HepG2 (cell line): Measurements from ENCODE around the gene AP4M1. TPM values are rescaled to one million over a fixed set of nuclear protein-coding genes. Genes with fewer than 3 reads are reported as not detected.
A peak's percentile ranks its signal among the peaks of the same experiment; 100 is the strongest.

Experiments used
- CBX2 ChIP-seq, 2 experiments: fragments of 200-600 bp in 1 of 2; sonication (generic); formaldehyde crosslinking in 1 of 2; IDR thresholded peaks; 2 replicates each; pipeline versions ENCODE4 v1.7.0 to v1.8.1; 2018 to 2022; ENCODE audit warnings: low read depth in 2 of 2, low read length in 1 of 2, mild to moderate bottlenecking in 1 of 2, missing genetic modification reagents in 1 of 2
- DNMT1 ChIP-seq: sonication (generic); formaldehyde crosslinking; IDR thresholded peaks from 2 replicates; pipeline ENCODE4 v1.5.1; 2020; ENCODE audit warnings: mild to moderate bottlenecking, missing genetic modification reagents
- HDAC6 ChIP-seq: fragments of 200-600 bp; sonication (generic); IDR thresholded peaks from 2 replicates; pipeline ENCODE4 v1.7.0; 2017; ENCODE audit warnings: mild to moderate bottlenecking, antibody characterized with exemption, low read length, low read depth
- HNF4A ChIP-seq: sonication (generic); formaldehyde crosslinking; IDR thresholded peaks from 2 replicates; pipeline ENCODE4 v1.4.0; 2020; ENCODE audit warnings: missing genetic modification reagents
- HNRNPUL1 ChIP-seq: fragments of 200-400 bp; formaldehyde crosslinking; IDR thresholded peaks from 2 replicates; pipeline ENCODE4 v1.6.1; 2017; ENCODE audit warnings: low read depth, mild to moderate bottlenecking, low read length, moderate library complexity
- KDM2A ChIP-seq: sonication (generic); formaldehyde crosslinking; IDR thresholded peaks from 2 replicates; pipeline ENCODE4 v1.4.0; 2020; ENCODE audit warnings: low read depth, missing genetic modification reagents, borderline replicate concordance
- LBX2 ChIP-seq: sonication (generic); formaldehyde crosslinking; IDR thresholded peaks from 2 replicates; pipeline ENCODE4 v1.5.0; 2020; ENCODE audit warnings: missing genetic modification reagents, mild to moderate bottlenecking, borderline replicate concordance
- MAFK ChIP-seq, 2 experiments: IDR thresholded peaks in 1 of 2; conservative IDR thresholded peaks in 1 of 2; 2 replicates each; pipeline ENCODE4 v1.6.1; 2011; ENCODE audit warnings: improper control_type of control experiment in 2 of 2, low read length in 2 of 2
- MAZ ChIP-seq, 2 experiments: sonication (generic) in 1 of 2; formaldehyde crosslinking in 1 of 2; IDR thresholded peaks; 2 replicates each; pipeline versions ENCODE4 v1.5.0 to v1.6.1; 2012 to 2020; ENCODE audit warnings: low read depth in 2 of 2, mild to moderate bottlenecking in 2 of 2, borderline replicate concordance in 1 of 2, improper control_type of control experiment in 1 of 2, low read length in 1 of 2, missing genetic modification reagents in 1 of 2, moderate library complexity in 1 of 2
- NFE2L1 ChIP-seq: sonication (generic); formaldehyde crosslinking; IDR thresholded peaks from 2 replicates; pipeline ENCODE4 v1.4.0; 2020; ENCODE audit warnings: missing genetic modification reagents, mild to moderate bottlenecking, borderline replicate concordance
- PPARG ChIP-seq: conservative IDR thresholded peaks from 2 replicates; pipeline ENCODE4 v1.6.1; 2016; ENCODE audit warnings: missing biosample characterization, missing genetic modification reagents
- RFXAP ChIP-seq: sonication (generic); formaldehyde crosslinking; IDR thresholded peaks from 2 replicates; pipeline ENCODE4 v1.4.0; 2020; ENCODE audit warnings: missing genetic modification reagents, borderline replicate concordance
- RXRA ChIP-seq: sonication (generic); formaldehyde crosslinking; IDR thresholded peaks from 2 replicates; pipeline ENCODE4 v1.5.1; 2020; ENCODE audit warnings: missing genetic modification reagents
- SNAPC5 ChIP-seq: sonication (generic); formaldehyde crosslinking; IDR thresholded peaks from 2 replicates; pipeline ENCODE4 v1.8.1; 2023; ENCODE audit warnings: mild to moderate bottlenecking, missing genetic modification reagents, borderline replicate concordance
- ZFP36L2 ChIP-seq: sonication (generic); formaldehyde crosslinking; IDR thresholded peaks from 2 replicates; pipeline ENCODE4 v1.4.0; 2020; ENCODE audit warnings: missing genetic modification reagents
- ZFX ChIP-seq: sonication (generic); formaldehyde crosslinking; IDR thresholded peaks from 2 replicates; pipeline ENCODE4 v1.4.0; 2020; ENCODE audit warnings: mild to moderate bottlenecking, low read depth, missing genetic modification reagents, moderate library complexity
- ZNF510 ChIP-seq: sonication (generic); formaldehyde crosslinking; IDR thresholded peaks from 2 replicates; pipeline ENCODE4 v1.4.0; 2020; ENCODE audit warnings: low read depth, mild to moderate bottlenecking, missing genetic modification reagents
- ZNF670 ChIP-seq: sonication (generic); formaldehyde crosslinking; IDR thresholded peaks from 2 replicates; pipeline ENCODE4 v1.8.0; 2022; ENCODE audit warnings: mild to moderate bottlenecking, missing genetic modification reagents, borderline replicate concordance
- ZNF737 ChIP-seq: sonication (generic); formaldehyde crosslinking; IDR thresholded peaks from 2 replicates; pipeline ENCODE4 v1.5.0; 2020; ENCODE audit warnings: missing genetic modification reagents, mild to moderate bottlenecking, borderline replicate concordance
- polyA plus RNA-seq, 8 experiments: library from polyadenylated mRNA; depleted of rRNA in 3 of 8; stranded (reverse) in 7 of 8; unstranded in 1 of 8; fragments of >200 nt; fragmentation: Illumina TruSeq in 4 of 8; extraction: Trizol in 4 of 8; gene quantifications; 2 replicates each; pipeline versions ENCODE4 v1.2.1 to v1.2.3, GENCODE V29; 2011 to 2016; ENCODE audit warnings: low read depth in 4 of 8, missing spikeins in 1 of 8, mixed read lengths in 1 of 8; ENCODE audit not compliant: insufficient read depth in 1 of 8
- total RNA-seq, 5 experiments: library from RNA; depleted of rRNA; stranded (reverse); fragments of >200 nt; fragmentation: Illumina TruSeq; extraction: Trizol; gene quantifications; 2 replicates each; pipeline ENCODE4 v1.2.3, GENCODE V29; 2016; ENCODE audit warnings: low read depth in 1 of 5
- TF ChIP-seq, protein P1 (sequence below): IDR thresholded peaks from 2 replicates; pipeline ENCODE4 v1.6.1; 2016; ENCODE audit warnings: low read depth, control low read depth
- TF ChIP-seq, protein P2 (sequence below): sonication (generic); formaldehyde crosslinking; IDR thresholded peaks from 2 replicates; pipeline ENCODE4 v1.4.0; 2020; ENCODE audit warnings: missing genetic modification reagents

Gene AP4M1
- total and polyA plus RNA-seq, 2 of the 13 experiments (the other 11 are each of a cell fraction or from before 2014, with no cell fraction given), result 6.3 to 9.7 TPM

- TF ChIP-seq, protein P1, sequence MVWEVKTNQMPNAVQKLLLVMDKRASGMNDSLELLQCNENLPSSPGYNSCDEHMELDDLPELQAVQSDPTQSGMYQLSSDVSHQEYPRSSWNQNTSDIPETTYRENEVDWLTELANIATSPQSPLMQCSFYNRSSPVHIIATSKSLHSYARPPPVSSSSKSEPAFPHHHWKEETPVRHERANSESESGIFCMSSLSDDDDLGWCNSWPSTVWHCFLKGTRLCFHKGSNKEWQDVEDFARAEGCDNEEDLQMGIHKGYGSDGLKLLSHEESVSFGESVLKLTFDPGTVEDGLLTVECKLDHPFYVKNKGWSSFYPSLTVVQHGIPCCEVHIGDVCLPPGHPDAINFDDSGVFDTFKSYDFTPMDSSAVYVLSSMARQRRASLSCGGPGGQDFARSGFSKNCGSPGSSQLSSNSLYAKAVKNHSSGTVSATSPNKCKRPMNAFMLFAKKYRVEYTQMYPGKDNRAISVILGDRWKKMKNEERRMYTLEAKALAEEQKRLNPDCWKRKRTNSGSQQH (CRISPR knock-in tag), result 0 out of 2 replicates have a peak, but pooled peaks have one; percentile 66
- TF ChIP-seq PPARG (CRISPR knock-in tag) (no peak), HNRNPUL1 (no peak), ZFP36L2 (CRISPR knock-in tag) (no peak), SNAPC5 (peak; percentile 87; the same call in 1 of the 2 replicates), CBX2 (IDR thresholded peaks at IDR 0.05; ENCODE audit: low read depth, low read length) (no peak), CBX2 (CRISPR knock-in tag; IDR thresholded peaks at IDR 0.05; ENCODE audit: low read depth) (no peak), RXRA (CRISPR knock-in tag) (peak; percentile 30), ZNF510 (CRISPR knock-in tag) (no peak), KDM2A (peak; percentile 47), LBX2 (0 out of 2 replicates have a peak, but pooled peaks have one; percentile 29), ZNF737 (no peak), MAZ (IDR thresholded peaks at IDR 0.05; ENCODE audit: borderline replicate concordance, low read depth, low read length) (peak; percentile 89; the same call in 1 of the 2 replicates), MAZ (CRISPR knock-in tag; IDR thresholded peaks at IDR 0.05; ENCODE audit: low read depth) (peak; percentile 80; the same call in 1 of the 2 replicates), MAFK (conservative IDR thresholded peaks at IDR 0.05 in 1 of 2, IDR thresholded peaks at IDR 0.05 in 1 of 2; ENCODE audit: low read length in 2 of 2) (no peak), HDAC6 (no peak), DNMT1 (CRISPR knock-in tag) (0 out of 2 replicates have a peak, but pooled peaks have one; percentile 57), ZFX (CRISPR knock-in tag) (peak; percentile 59), RFXAP (CRISPR knock-in tag) (peak; percentile 64; the same call in 1 of the 2 replicates), HNF4A (CRISPR knock-in tag) (peak; percentile 27; the same call in 1 of the 2 replicates), ZNF670 (CRISPR knock-in tag) (peak; percentile 56; the same call in 1 of the 2 replicates), NFE2L1 (peak; percentile 71; the same call in 1 of the 2 replicates)
- TF ChIP-seq, protein P2, sequence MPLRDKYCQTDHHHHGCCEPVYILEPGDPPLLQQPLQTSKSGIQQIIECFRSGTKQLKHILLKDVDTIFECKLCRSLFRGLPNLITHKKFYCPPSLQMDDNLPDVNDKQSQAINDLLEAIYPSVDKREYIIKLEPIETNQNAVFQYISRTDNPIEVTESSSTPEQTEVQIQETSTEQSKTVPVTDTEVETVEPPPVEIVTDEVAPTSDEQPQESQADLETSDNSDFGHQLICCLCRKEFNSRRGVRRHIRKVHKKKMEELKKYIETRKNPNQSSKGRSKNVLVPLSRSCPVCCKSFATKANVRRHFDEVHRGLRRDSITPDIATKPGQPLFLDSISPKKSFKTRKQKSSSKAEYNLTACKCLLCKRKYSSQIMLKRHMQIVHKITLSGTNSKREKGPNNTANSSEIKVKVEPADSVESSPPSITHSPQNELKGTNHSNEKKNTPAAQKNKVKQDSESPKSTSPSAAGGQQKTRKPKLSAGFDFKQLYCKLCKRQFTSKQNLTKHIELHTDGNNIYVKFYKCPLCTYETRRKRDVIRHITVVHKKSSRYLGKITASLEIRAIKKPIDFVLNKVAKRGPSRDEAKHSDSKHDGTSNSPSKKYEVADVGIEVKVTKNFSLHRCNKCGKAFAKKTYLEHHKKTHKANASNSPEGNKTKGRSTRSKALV (CRISPR knock-in tag), result no peak
Observed at GRCh38 chr7:100101016-100101862, at the start of gene AP4M1, which contains the start of gene MCM7 (continued).
